HepG2 (cell line): ENCODE measurements around the gene CALN1.

Experiments
- ATF6 ChIP-seq: sonication (generic); formaldehyde crosslinking; conservative IDR thresholded peaks from 2 replicates; pipeline ENCODE4 v1.4.0; 2020; ENCODE audit warnings: missing genetic modification reagents
- CHD4 ChIP-seq: fragments of 200-600 bp; sonication (generic); IDR thresholded peaks from 2 replicates; pipeline ENCODE4 v1.7.0; 2017; ENCODE audit warnings: mild to moderate bottlenecking, low read length, borderline replicate concordance
- CTCF ChIP-seq: sonication (generic); formaldehyde crosslinking; IDR thresholded peaks from 2 replicates; pipeline ENCODE4 v1.5.0; 2020; ENCODE audit warnings: mild to moderate bottlenecking, missing genetic modification reagents, moderate library complexity
- FOXO4 ChIP-seq: sonication (generic); formaldehyde crosslinking; conservative IDR thresholded peaks from 2 replicates; pipeline ENCODE4 v1.8.1; 2023; ENCODE audit warnings: missing genetic modification reagents
- HMGXB4 ChIP-seq, 2 experiments: sonication (generic) in 1 of 2; formaldehyde crosslinking in 1 of 2; IDR thresholded peaks; 2 replicates each; pipeline versions ENCODE4 v1.4.0 to v1.6.1; 2018 to 2020; ENCODE audit warnings: missing genetic modification reagents in 2 of 2, borderline replicate concordance in 1 of 2, low read depth in 1 of 2, mild to moderate bottlenecking in 1 of 2, missing biosample characterization in 1 of 2
- KMT2B ChIP-seq: IDR thresholded peaks from 2 replicates; pipeline ENCODE4 v1.6.1; 2016; ENCODE audit warnings: missing genetic modification reagents, missing compliant biosample characterization
- MTF2 ChIP-seq: sonication (generic); formaldehyde crosslinking; IDR thresholded peaks from 2 replicates; pipeline ENCODE4 v1.5.0; 2020; ENCODE audit warnings: missing genetic modification reagents, borderline replicate concordance
- POLR2A ChIP-seq, 2 experiments: IDR thresholded peaks; 2 replicates each; pipeline ENCODE4 v1.6.1; 2011; ENCODE audit warnings: low read depth in 2 of 2, low read length in 2 of 2, mild to moderate bottlenecking in 1 of 2, moderate library complexity in 1 of 2; ENCODE audit not compliant: insufficient read depth in 1 of 2
- RAD51 ChIP-seq: fragments of 450-650 bp; IDR thresholded peaks from 2 replicates; pipeline ENCODE4 v1.6.1; 2016; ENCODE audit warnings: borderline replicate concordance
- TBP ChIP-seq: sonication (generic); formaldehyde crosslinking; IDR thresholded peaks from 2 replicates; pipeline ENCODE4 v1.5.0; 2020; ENCODE audit warnings: missing genetic modification reagents
- ZBTB10 ChIP-seq: sonication (generic); formaldehyde crosslinking; IDR thresholded peaks from 2 replicates; pipeline ENCODE4 v1.4.0; 2020; ENCODE audit warnings: missing genetic modification reagents, borderline replicate concordance
- ZFYVE20 ChIP-seq: sonication (generic); formaldehyde crosslinking; IDR thresholded peaks from 2 replicates; pipeline ENCODE4 v1.8.0; 2023; ENCODE audit warnings: low read depth, mild to moderate bottlenecking, moderate library complexity, missing genetic modification reagents, borderline replicate concordance
- ZKSCAN8 ChIP-seq: IDR thresholded peaks from 2 replicates; pipeline ENCODE4 v1.6.1; 2016; ENCODE audit warnings: borderline replicate concordance, missing genetic modification reagents, missing compliant biosample characterization
- ZNF234 ChIP-seq: sonication (generic); formaldehyde crosslinking; conservative IDR thresholded peaks from 2 replicates; pipeline ENCODE4 v1.5.1; 2020; ENCODE audit warnings: mild to moderate bottlenecking, missing genetic modification reagents

GRCh38 chr7:72268796-72269195 is 143.3 kb downstream of the CALN1 start:
- no peak for TF ChIP-seq CTCF (CRISPR knock-in tag)
- no peak for TF ChIP-seq RAD51
- TF ChIP-seq ZNF234 (CRISPR knock-in tag), result no peak
- TF ChIP-seq ZBTB10 (CRISPR knock-in tag), result no peak
- no peak for TF ChIP-seq TBP (CRISPR knock-in tag)
- no peak for TF ChIP-seq ATF6 (CRISPR knock-in tag)
- TF ChIP-seq POLR2A (IDR thresholded peaks at IDR 0.05; ENCODE audit: insufficient read depth in 1 of 2, low read depth in 2 of 2, low read length in 2 of 2), result no peak
- TF ChIP-seq MTF2 (CRISPR knock-in tag), result no peak
- no peak for TF ChIP-seq HMGXB4 (CRISPR knock-in tag; IDR thresholded peaks at IDR 0.05; ENCODE audit: borderline replicate concordance in 1 of 2, low read depth in 1 of 2)
- TF ChIP-seq FOXO4 (CRISPR knock-in tag), result no peak
- no peak for TF ChIP-seq KMT2B (CRISPR knock-in tag)
- TF ChIP-seq CHD4, result no peak
- no peak for TF ChIP-seq ZKSCAN8
- no peak for TF ChIP-seq ZFYVE20
